ENCODE measurements around the gene PCBP3.
"Not testable (repeated sequence)": the region's sequence is repeated elsewhere in the genome, so short reads cannot be mapped to it uniquely, and the experiment has no call there.

Gene PCBP3

GRCh38 chr21:45943630-45944540 is 300.4 kb downstream of the PCBP3 start:
- no peak for DNase-seq (ENCODE audit: low read depth in 2 of 2)

- DNase-seq (ENCODE audit: low read depth in 2 of 2): no peak
These were observed 301.1 kb downstream of the PCBP3 start for GRCh38 chr21:45944601-45945000.

- DNase-seq (ENCODE audit: low read depth in 2 of 2): no peak
These were observed 301.7 kb downstream of the PCBP3 start for GRCh38 chr21:45945066-45945867.

GRCh38 chr21:45945868-45946210 is 302.3 kb downstream of the PCBP3 start:
- DNase-seq (ENCODE audit: low read depth in 2 of 2): no peak

GRCh38 chr21:45947296-45947695 is 303.8 kb downstream of the PCBP3 start:
- DNase-seq (ENCODE audit: low read depth in 2 of 2): no peak

- DNase-seq (ENCODE audit: low read depth in 2 of 2): no peak
These were observed 304.3 kb downstream of the PCBP3 start for GRCh38 chr21:45947716-45948255.

- DNase-seq (ENCODE audit: low read depth in 2 of 2): no peak
These were observed 305.1 kb downstream of the PCBP3 start for GRCh38 chr21:45948576-45949141.

- DNase-seq (ENCODE audit: low read depth in 2 of 2): no peak
These were observed 306.6 kb downstream of the PCBP3 start for GRCh38 chr21:45949928-45950739.

GRCh38 chr21:45950740-45951515 is 307.4 kb downstream of the PCBP3 start:
- no peak for DNase-seq (ENCODE audit: low read depth in 2 of 2)

- DNase-seq (ENCODE audit: low read depth in 2 of 2): no peak
These were observed 308.2 kb downstream of the PCBP3 start for GRCh38 chr21:45951676-45952075.

- not testable (repeated sequence) for DNase-seq (ENCODE audit: low read depth in 2 of 2)
These were observed 309.0 kb downstream of the PCBP3 start for GRCh38 chr21:45952527-45952926.

GRCh38 chr21:45952974-45953373 is 309.4 kb downstream of the PCBP3 start:
- DNase-seq (ENCODE audit: low read depth in 2 of 2): no peak

GRCh38 chr21:45954261-45954660 is 310.7 kb downstream of the PCBP3 start:
- DNase-seq (ENCODE audit: low read depth in 2 of 2): no peak

DNA sequence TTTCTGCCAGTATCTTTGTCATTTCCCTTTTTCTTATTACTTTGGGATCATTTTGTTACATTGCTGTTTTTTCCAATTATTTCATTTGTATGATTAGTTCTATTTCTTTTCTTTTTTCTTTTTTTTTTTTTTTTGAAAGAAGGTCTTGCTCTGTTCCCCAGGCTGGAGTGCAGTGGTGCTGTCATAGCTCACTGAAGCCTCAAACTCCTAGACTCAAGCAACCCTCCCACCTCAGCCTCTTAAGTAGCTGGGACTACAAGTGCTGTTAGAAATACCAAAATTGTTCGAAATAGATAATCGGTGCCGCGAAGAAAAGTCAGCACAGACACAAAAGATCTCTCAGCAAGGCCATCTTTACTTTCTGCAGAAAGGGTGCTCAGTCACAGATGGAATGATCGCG is 311.4 kb downstream of the PCBP3 start:
- DNase-seq (ENCODE audit: low read depth in 2 of 2): no peak

- no peak for DNase-seq (ENCODE audit: low read depth in 2 of 2)
These were observed 314.0 kb downstream of the PCBP3 start for GRCh38 chr21:45957551-45957950.

GRCh38 chr21:45957981-45958600 is 314.6 kb downstream of the PCBP3 start:
- DNase-seq (ENCODE audit: low read depth in 2 of 2): no peak

GRCh38 chr21:45959182-45959581 is 315.7 kb downstream of the PCBP3 start:
- no peak for DNase-seq (ENCODE audit: low read depth in 2 of 2)

- no peak for DNase-seq (ENCODE audit: low read depth in 2 of 2)
These were observed 316.4 kb downstream of the PCBP3 start for GRCh38 chr21:45959779-45960390.

DNA sequence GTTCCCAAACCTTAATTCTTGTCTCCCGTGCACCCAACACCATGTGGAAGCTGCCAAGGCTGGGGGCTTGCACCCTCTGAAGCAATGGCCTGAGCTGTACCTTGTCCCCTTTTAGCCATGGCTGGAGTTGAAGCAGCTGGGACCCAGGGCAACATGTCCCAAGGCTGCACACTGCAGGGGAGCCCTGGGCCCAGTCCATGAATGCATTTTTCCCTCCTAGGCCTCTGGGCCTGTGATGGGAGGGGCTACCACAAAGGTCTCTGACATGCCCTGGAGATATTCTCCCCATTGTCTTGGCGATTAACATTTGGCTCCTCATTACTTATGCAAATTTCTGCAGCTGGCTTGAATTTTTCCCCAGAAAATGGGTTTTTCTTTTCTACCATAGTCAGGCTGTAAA is 317.9 kb downstream of the PCBP3 start:
- not testable (repeated sequence) for DNase-seq (ENCODE audit: low read depth in 2 of 2)

Measured in activated CD8-positive, alpha-beta memory T cell treated with anti-CD3 and anti-CD28 coated beads for 4 hours (primary cell).